ENCODE results near the gene APRT. TPM values are rescaled to one million over a fixed set of nuclear protein-coding genes. Genes with fewer than 3 reads are reported as not detected.

APRT gene
- polyA plus RNA-seq, 1 experiment, result 66.8 TPM

- H3K27ac ChIP-seq (ENCODE audit: low read depth, low read length), result no peak overlapping the region
- no peak overlapping the region for H3K4me3 ChIP-seq (ENCODE audit: low read depth, low read length)
- ChIA-PET CTCF (interaction anchor here (0.7 to 2.2 kb wide), 2 partner anchors 18 to 25 kb away, joined by 3 to 6 read pairs; no protein-coding TSS in a partner anchor), POLR2A (no interaction called here)
- H3K27me3 ChIP-seq (ENCODE audit: control insufficient read depth, insufficient read depth, low read length), result no peaks in the 10 kb centered on the region
- H3K9me3 ChIP-seq (ENCODE audit: control insufficient read depth, insufficient read depth, low read length), result peaks cover 8% of the 10 kb centered on the region; the same call in 1 of the 2 replicates
- no peak for DNase-seq (ENCODE audit: low read depth, low spot score)
- TF ChIP-seq, protein P1, sequence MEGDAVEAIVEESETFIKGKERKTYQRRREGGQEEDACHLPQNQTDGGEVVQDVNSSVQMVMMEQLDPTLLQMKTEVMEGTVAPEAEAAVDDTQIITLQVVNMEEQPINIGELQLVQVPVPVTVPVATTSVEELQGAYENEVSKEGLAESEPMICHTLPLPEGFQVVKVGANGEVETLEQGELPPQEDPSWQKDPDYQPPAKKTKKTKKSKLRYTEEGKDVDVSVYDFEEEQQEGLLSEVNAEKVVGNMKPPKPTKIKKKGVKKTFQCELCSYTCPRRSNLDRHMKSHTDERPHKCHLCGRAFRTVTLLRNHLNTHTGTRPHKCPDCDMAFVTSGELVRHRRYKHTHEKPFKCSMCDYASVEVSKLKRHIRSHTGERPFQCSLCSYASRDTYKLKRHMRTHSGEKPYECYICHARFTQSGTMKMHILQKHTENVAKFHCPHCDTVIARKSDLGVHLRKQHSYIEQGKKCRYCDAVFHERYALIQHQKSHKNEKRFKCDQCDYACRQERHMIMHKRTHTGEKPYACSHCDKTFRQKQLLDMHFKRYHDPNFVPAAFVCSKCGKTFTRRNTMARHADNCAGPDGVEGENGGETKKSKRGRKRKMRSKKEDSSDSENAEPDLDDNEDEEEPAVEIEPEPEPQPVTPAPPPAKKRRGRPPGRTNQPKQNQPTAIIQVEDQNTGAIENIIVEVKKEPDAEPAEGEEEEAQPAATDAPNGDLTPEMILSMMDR (IDR thresholded peaks at IDR 0.05; ENCODE audit: low read depth, low read length), result no peak
These were observed 50.6 kb downstream of the APRT start for GRCh38 chr16:88761143-88761534.

- CTCF ChIA-PET, result interaction anchor here (0.7 to 2.2 kb wide), 2 partner anchors 17 to 24 kb away, joined by 3 to 6 read pairs; no protein-coding TSS in a partner anchor
- Histone ChIP-seq H3K4me3 (ENCODE audit: low read depth, low read length) (no peak overlapping the region), H3K27ac (ENCODE audit: low read depth, low read length) (no peak overlapping the region), H3K27me3 (ENCODE audit: control insufficient read depth, insufficient read depth, low read length) (no peaks in the 10 kb centered on the region), H3K9me3 (ENCODE audit: control insufficient read depth, insufficient read depth, low read length) (peaks cover 8% of the 10 kb centered on the region; the same call in 1 of the 2 replicates)
- TF ChIP-seq, protein P1 (IDR thresholded peaks at IDR 0.05; ENCODE audit: low read depth, low read length), result no peak
- no peak for DNase-seq (ENCODE audit: low read depth, low spot score)
- POLR2A ChIA-PET, result interaction anchor here (1.0 to 1.6 kb wide), 2 partner anchors 15 to 25 kb away, joined by 4 to 5 read pairs; partner anchors contain the start of gene PIEZO1
These were observed 51.1 kb downstream of the APRT start for GRCh38 chr16:88760424-88761142.

GRCh38 chr16:88759976-88760350 is 51.8 kb downstream of the APRT start:
- no peak overlapping the region for H3K27ac ChIP-seq (ENCODE audit: low read depth, low read length)
- H3K4me3 ChIP-seq (ENCODE audit: low read depth, low read length), result no peak overlapping the region
- ChIA-PET CTCF (interaction anchor here (2.2 kb wide), 1 partner anchor 17 kb away, joined by 6 read pairs; no protein-coding TSS in a partner anchor), POLR2A (interaction anchor here (0.9 to 1.6 kb wide), 3 partner anchors 13 to 25 kb away, joined by 4 to 5 read pairs (median 4); partner anchors contain the start of gene PIEZO1)
- no peak for DNase-seq (ENCODE audit: low read depth, low spot score)
- peaks cover 8% of the 10 kb centered on the region; the same call in 1 of the 2 replicates for H3K9me3 ChIP-seq (ENCODE audit: control insufficient read depth, insufficient read depth, low read length)
- H3K27me3 ChIP-seq (ENCODE audit: control insufficient read depth, insufficient read depth, low read length), result no peaks in the 10 kb centered on the region
- TF ChIP-seq, protein P1 (IDR thresholded peaks at IDR 0.05; ENCODE audit: low read depth, low read length), result no peak

Other genes starting within 250 kb of the APRT start
- 8.5 and 10.1 TPM in 2 replicates for gene ZC3H18, start 241.5 kb downstream of the APRT start, polyA plus RNA-seq (2011; rRNA removed)
- gene IL17C, start 173.4 kb downstream of the APRT start, polyA plus RNA-seq (2011; rRNA removed), result not detected in 2 replicates
- 53.6 and 99.8 TPM in 2 replicates for gene CYBA, start 160.9 kb downstream of the APRT start, polyA plus RNA-seq (2011; rRNA removed)
- gene MVD, start 148.8 kb downstream of the APRT start, polyA plus RNA-seq (2011; rRNA removed), result 9.1 and 13.5 TPM in 2 replicates
- gene SNAI3, start 125.4 kb downstream of the APRT start, polyA plus RNA-seq (2011; rRNA removed), result 0.04 and 0.06 TPM in 2 replicates
- gene RNF166, start 105.5 kb downstream of the APRT start, polyA plus RNA-seq (2011; rRNA removed), result 6.8 and 9.0 TPM in 2 replicates
- gene CTU2, start 105.4 kb downstream of the APRT start, polyA plus RNA-seq (2011; rRNA removed), result 6.5 and 8.7 TPM in 2 replicates
- 47.0 and 72.7 TPM in 2 replicates for gene PIEZO1, start 26.7 kb downstream of the APRT start, polyA plus RNA-seq (2011; rRNA removed)
- gene CDT1, start 8.1 kb downstream of the APRT start, polyA plus RNA-seq (2011; rRNA removed), result 1.2 and 2.4 TPM in 2 replicates
- 11.6 and 18.5 TPM in 2 replicates for gene GALNS, start 45.0 kb upstream of the APRT start, polyA plus RNA-seq (2011; rRNA removed)
- gene TRAPPC2L, start 45.2 kb upstream of the APRT start, polyA plus RNA-seq (2011; rRNA removed), result 72.8 and 101 TPM in 2 replicates
- gene PABPN1L, start 54.7 kb upstream of the APRT start, polyA plus RNA-seq (2011; rRNA removed), result not detected in 2 replicates
- gene CBFA2T3, start 165.3 kb upstream of the APRT start, polyA plus RNA-seq (2011; rRNA removed), result not detected in 2 replicates

Measured in AG04450 (cell line).